SU-DHL-6 (cell line): ENCODE measurements around the gene PRPF8.
"Not testable (repeated sequence)": the region's sequence is repeated elsewhere in the genome, so short reads cannot be mapped to it uniquely, and the experiment has no call there.

Experiments
- H2AFZ ChIP-seq: fragments of 200-600 bp; sonication (generic); 2 replicates; pipeline ENCODE4 v1.6.1; 2014; ENCODE audit warnings: low read depth, mild to moderate bottlenecking, moderate library complexity, mixed read lengths, antibody characterized with exemption, low read length; ENCODE audit not compliant: severe bottlenecking
- H3F3A ChIP-seq: fragments of 200-600 bp; shearing (Covaris generic); 2 replicates; pipeline ENCODE4 v1.6.0; 2016; ENCODE audit warnings: antibody characterized with exemption, mild to moderate bottlenecking; ENCODE audit not compliant: insufficient read depth
- H3K27ac ChIP-seq: fragments of 200-600 bp; sonication (generic); 2 replicates; pipeline ENCODE4 v1.5.1; 2016; ENCODE audit warnings: low read depth, mild to moderate bottlenecking, low read length, moderate library complexity, mixed read lengths
- H3K27me3 ChIP-seq: fragments of 200-600 bp; sonication (generic), shearing (Covaris generic); 2 replicates; pipeline ENCODE4 v1.6.0; 2014; ENCODE audit warnings: mild to moderate bottlenecking, low read length
- H3K36me3 ChIP-seq: fragments of 200-600 bp; sonication (generic); 2 replicates; pipeline ENCODE4 v1.6.1; 2014; ENCODE audit warnings: mild to moderate bottlenecking, low read length, mixed read lengths
- H3K4me2 ChIP-seq: fragments of 300-600, 200-600 bp; shearing (Covaris generic), sonication (generic); 2 replicates; pipeline ENCODE4 v1.6.0; 2014; ENCODE audit warnings: low read length, low read depth, mild to moderate bottlenecking; ENCODE audit not compliant: poor library complexity, severe bottlenecking
- H3K4me3 ChIP-seq: fragments of 200-600 bp; sonication (generic); 2 replicates; pipeline ENCODE4 v1.5.1; 2014; ENCODE audit warnings: antibody characterized with exemption, low read length, mild to moderate bottlenecking, mixed read lengths; ENCODE audit not compliant: insufficient read depth, poor library complexity, severe bottlenecking
- H3K79me2 ChIP-seq: fragments of 200-600 bp; sonication (generic); 2 replicates; pipeline ENCODE4 v1.6.1; 2014; ENCODE audit warnings: mild to moderate bottlenecking, low read length, moderate library complexity; ENCODE audit not compliant: insufficient read depth
- H3K9ac ChIP-seq: fragments of 200-600 bp; sonication (generic); 2 replicates; pipeline ENCODE4 v1.7.0; 2014; ENCODE audit warnings: mild to moderate bottlenecking, low read length
- H3K9me2 ChIP-seq: fragments of 200-600 bp; sonication (generic); replicated peaks from 2 replicates; pipeline ENCODE4 v1.6.1; 2014; ENCODE audit warnings: low read length; ENCODE audit not compliant: insufficient read depth
- H3K9me3 ChIP-seq: fragments of 200-600 bp; sonication (generic); 2 replicates; pipeline ENCODE4 v1.6.1; 2014; ENCODE audit warnings: low read length, mixed read lengths; ENCODE audit not compliant: insufficient read depth
- H4K20me1 ChIP-seq: fragments of 200-600 bp; sonication (generic); 2 replicates; pipeline ENCODE4 v1.6.1; 2014; ENCODE audit warnings: low read depth, mild to moderate bottlenecking, antibody characterized with exemption, low read length, moderate library complexity, mixed read lengths
- CTCF ChIP-seq: fragments of 200-600 bp; sonication (generic); IDR thresholded peaks from one replicate; pipeline ENCODE4 v1.5.1; 2017; ENCODE audit warnings: antibody characterized with exemption, mild to moderate bottlenecking, low read length, moderate library complexity; ENCODE audit not compliant: insufficient read depth, poor library complexity, severe bottlenecking
- EZH2phosphoT487 ChIP-seq: fragments of 200-600 bp; sonication (generic), shearing (Covaris generic); conservative IDR thresholded peaks from 2 replicates; pipeline ENCODE4 v1.6.1; 2018; ENCODE audit warnings: mild to moderate bottlenecking, antibody characterized with exemption, low read length, moderate library complexity, mixed read lengths

The PRPF8 gene

GRCh38 chr17:1703063-1703462 is 18.4 kb upstream of the PRPF8 start:
- no peak overlapping the region for H3K9ac ChIP-seq
- H3K36me3 ChIP-seq = no peaks in the 10 kb centered on the region
- no peak overlapping the region for H3K4me3 ChIP-seq
- H3K4me2 ChIP-seq = no peak overlapping the region
- H3K79me2 ChIP-seq = no peaks in the 10 kb centered on the region
- H3K9me3 ChIP-seq = no peaks in the 10 kb centered on the region
- H2AFZ ChIP-seq = no peak overlapping the region
- H4K20me1 ChIP-seq = no peaks in the 10 kb centered on the region
- H3F3A ChIP-seq = no peaks in the 10 kb centered on the region
- H3K27ac ChIP-seq = no peak overlapping the region
- no peaks in the 10 kb centered on the region for H3K27me3 ChIP-seq
- no peaks in the 10 kb centered on the region for H3K9me2 ChIP-seq
- TF ChIP-seq EZH2phosphoT487 = no peak
- TF ChIP-seq CTCF = no peak

- not testable (repeated sequence) for H3K9me2 ChIP-seq, H3K27me3 ChIP-seq
These were observed 15.2 kb upstream of the PRPF8 start for GRCh38 chr17:1699891-1700290.

GRCh38 chr17:1697681-1698080 is 13.0 kb upstream of the PRPF8 start:
- Histone ChIP-seq H3K27me3 (no peaks in the 10 kb centered on the region), H3K4me2 (no peak overlapping the region), H3K9ac (no peak overlapping the region), H3K79me2 (no peaks in the 10 kb centered on the region), H3K9me3 (no peaks in the 10 kb centered on the region), H2AFZ (no peak overlapping the region), H3K36me3 (no peaks in the 10 kb centered on the region), H3K4me3 (no peak overlapping the region), H3K27ac (no peak overlapping the region), H4K20me1 (no peaks in the 10 kb centered on the region), H3K9me2 (no peaks in the 10 kb centered on the region), H3F3A (no peaks in the 10 kb centered on the region)
- TF ChIP-seq CTCF = no peak
- no peak for TF ChIP-seq EZH2phosphoT487

More at GRCh38 chr17:1699891-1700290, 15.2 kb upstream of the PRPF8 start:
- H3K4me2 ChIP-seq, H3K4me3 ChIP-seq, H3K36me3 ChIP-seq, H3K27ac ChIP-seq, H4K20me1 ChIP-seq, H2AFZ ChIP-seq, H3K9me3 ChIP-seq, H3K79me2 ChIP-seq, H3K9ac ChIP-seq, H3F3A ChIP-seq: not testable (repeated sequence)

- H3F3A ChIP-seq = no peaks in the 10 kb centered on the region
- no peaks in the 10 kb centered on the region for H3K27me3 ChIP-seq
- no peak overlapping the region for H3K9ac ChIP-seq
- H3K9me2 ChIP-seq = no peaks in the 10 kb centered on the region
- H3K4me3 ChIP-seq = no peak overlapping the region
- no peak overlapping the region for H3K27ac ChIP-seq
- H4K20me1 ChIP-seq = no peaks in the 10 kb centered on the region
- TF ChIP-seq EZH2phosphoT487 (no peak), CTCF (no peak)
- no peak overlapping the region for H2AFZ ChIP-seq
- H3K9me3 ChIP-seq = no peaks in the 10 kb centered on the region
- no peaks in the 10 kb centered on the region for H3K36me3 ChIP-seq
- H3K79me2 ChIP-seq = no peaks in the 10 kb centered on the region
- no peak overlapping the region for H3K4me2 ChIP-seq
These were observed 10.7 kb upstream of the PRPF8 start for GRCh38 chr17:1695365-1695764.
